B cell (primary cell): Measurements from ENCODE around the gene IPP. TPM values are rescaled to one million over a fixed set of nuclear protein-coding genes. Genes with fewer than 3 reads are reported as not detected.

Experiments used
- ATAC-seq: fragments of 200-7000 bp; cut with Tn5 transposase; one replicate; pipeline ENCODE4 v1.10.0; 2021; ENCODE audit warnings: low read depth, mild to moderate bottlenecking, moderate number of reproducible peaks, moderate library complexity
- CTCF ChIA-PET: fragments of 350-600 bp; sonication (Branson Sonifier 250); formaldehyde crosslinking; loops from one replicate; lab custom pipeline; 2021; ENCODE audit warnings: antibody characterized with exemption, inconsistent platforms; lab: Charles Lee
- POLR2A ChIA-PET: fragments of 350-600 bp; sonication (Branson Sonifier 250); formaldehyde crosslinking; loops from one replicate; lab custom pipeline; 2021; ENCODE audit warnings: antibody characterized with exemption; lab: Charles Lee
- DNase-seq: peaks from one replicate; pipeline ENCODE4 v3.0.0; 2013
- H2AFZ ChIP-seq: 2 replicates; pipeline ENCODE4 v1.6.1; 2012; ENCODE audit warnings: mild to moderate bottlenecking, low read depth, low read length; ENCODE audit not compliant: insufficient read depth, poor library complexity, severe bottlenecking
- H3K27ac ChIP-seq, 2 donors: 1 replicate in 1 of 2; 2 replicates in 1 of 2; pipeline ENCODE4 v1.5.1; 2012 to 2013; ENCODE audit warnings: low read length in 2 of 2, mild to moderate bottlenecking in 2 of 2, moderate library complexity in 1 of 2
- H3K27me3 ChIP-seq, 4 experiments: fragments of 200-600 bp in 1 of 4; sonication (generic) in 1 of 4; replicated peaks in 1 of 4; 1 replicate in 2 of 4; 2 replicates in 2 of 4; pipeline versions ENCODE4 v1.6.1 to v1.7.0; 2013 to 2016; ENCODE audit warnings: low read length in 3 of 4, mild to moderate bottlenecking in 2 of 4, mixed read lengths in 1 of 4, moderate library complexity in 1 of 4; ENCODE audit not compliant: insufficient read depth in 4 of 4, control insufficient read depth in 3 of 4; ENCODE audit errors: control extremely low read depth in 1 of 4
- H3K36me3 ChIP-seq, 2 experiments: replicated peaks in 1 of 2; 1 replicate in 1 of 2; 2 replicates in 1 of 2; pipeline versions ENCODE4 v1.6.1 to v1.7.1; 2013; ENCODE audit warnings: low read length in 1 of 2; ENCODE audit not compliant: insufficient read depth in 2 of 2, control insufficient read depth in 1 of 2; ENCODE audit errors: control extremely low read depth in 1 of 2, extremely low read depth in 1 of 2
- H3K4me1 ChIP-seq, 2 donors: fragments of 200-600 bp in 1 of 2; sonication (generic) in 1 of 2; 1 replicate in 1 of 2; 2 replicates in 1 of 2; pipeline versions ENCODE4 v1.5.1 to v1.6.1; 2013 to 2017; ENCODE audit warnings: low read length in 2 of 2; ENCODE audit not compliant: control insufficient read depth in 2 of 2, insufficient read depth in 2 of 2
- H3K4me2 ChIP-seq: replicated peaks from 2 replicates; pipeline ENCODE3; 2012; ENCODE audit warnings: mild to moderate bottlenecking, low read depth, low read length; ENCODE audit not compliant: poor library complexity, severe bottlenecking
- H3K4me3 ChIP-seq, 5 experiments: fragments of 200-600 bp in 1 of 5; sonication (generic) in 1 of 5; 1 replicate in 3 of 5; 2 replicates in 2 of 5; pipeline versions ENCODE4 v1.5.1 to v1.7.0; 2011 to 2016; ENCODE audit warnings: low read length in 4 of 5, mild to moderate bottlenecking in 4 of 5, low read depth in 2 of 5, control low read depth in 1 of 5, moderate library complexity in 1 of 5; ENCODE audit not compliant: insufficient read depth in 1 of 5; ENCODE audit errors: control extremely low read depth in 1 of 5, extremely low read depth in 1 of 5
- H3K79me2 ChIP-seq: fragments of 200-600 bp; sonication (generic); one replicate; pipeline ENCODE4 v1.6.0; 2016; ENCODE audit warnings: low read length; ENCODE audit not compliant: control insufficient read depth, insufficient read depth
- H3K9ac ChIP-seq: fragments of 200-600 bp; sonication (generic); 2 replicates; pipeline ENCODE4 v1.6.1; 2017; ENCODE audit warnings: mild to moderate bottlenecking, low read length, moderate library complexity
- H3K9me3 ChIP-seq, 3 donors: one replicate each; pipeline versions ENCODE4 v1.6.1 to v1.7.1; 2013; ENCODE audit warnings: low read length in 2 of 3; ENCODE audit not compliant: control insufficient read depth in 2 of 3, insufficient read depth in 1 of 3; ENCODE audit errors: control extremely low read depth in 1 of 3
- H4K20me1 ChIP-seq: 2 replicates; pipeline ENCODE4 v1.6.0; 2012; ENCODE audit warnings: mild to moderate bottlenecking, low read length; ENCODE audit not compliant: insufficient read depth, control insufficient read depth, poor library complexity, severe bottlenecking
- H3K27ac Mint-ChIP-seq: one replicate; pipeline ENCODE4 v1.8.0; 2021; ENCODE audit warnings: mixed read lengths
- H3K27me3 Mint-ChIP-seq: one replicate; pipeline ENCODE4 v1.8.0; 2021; ENCODE audit warnings: mixed read lengths
- H3K4me1 Mint-ChIP-seq: one replicate; pipeline ENCODE4 v1.8.0; 2021; ENCODE audit warnings: mixed read lengths
- H3K4me3 Mint-ChIP-seq: one replicate; pipeline ENCODE4 v1.8.0; 2021; ENCODE audit warnings: mixed read lengths
- H3K9me3 Mint-ChIP-seq: one replicate; pipeline ENCODE4 v1.8.0; 2022; ENCODE audit warnings: mixed read lengths; ENCODE audit not compliant: insufficient read depth
- CTCF ChIP-seq: fragments of 200-600 bp; IDR thresholded peaks from one replicate; pipeline ENCODE4 v1.8.0; 2022; ENCODE audit warnings: antibody characterized with exemption, mild to moderate bottlenecking
- EZH2 ChIP-seq: IDR thresholded peaks from 2 replicates; pipeline ENCODE4 v1.6.1; 2012; ENCODE audit warnings: borderline replicate concordance, low read depth, mild to moderate bottlenecking, moderate library complexity, low read length; ENCODE audit not compliant: insufficient read depth, poor library complexity, severe bottlenecking
- WGBS: methylation state at CpG from one replicate; pipeline ENCODE4 v1.1.5; 2013; ENCODE audit warnings: missing lambda C conversion rate; ENCODE audit not compliant: insufficient coverage; 5-methylcytosine and 5-hydroxymethylcytosine counted together
- intact Hi-C: fragments of 100-400 bp; cut with micrococcal nuclease; formaldehyde crosslinking; loops from one replicate; pipeline ENCODE4 v1.10.0; 2022
- polyA plus RNA-seq: library from polyadenylated mRNA; depleted of rRNA; stranded (reverse); fragments of >200 nt; gene quantifications from 2 replicates; pipeline ENCODE4 v1.2.3, GENCODE V29; 2012
- total RNA-seq, 2 donors: library from RNA; stranded (reverse); fragments of 120-200 nt in 1 of 2; gene quantifications; 1 replicate in 1 of 2; 2 replicates in 1 of 2; pipeline versions ENCODE4 v1.2.3 to v1.2.4, GENCODE V29; 2013 to 2022

Gene IPP
- total and polyA plus RNA-seq, 2 donors (not counting 1 experiment from before 2014, with no cell fraction given), result 2.3 to 12.1 TPM

GRCh38 chr1:45721207-45721606 is 29.2 kb downstream of the IPP start:
- ATAC-seq, result no peak
- Histone ChIP-seq H3K4me1 (no peaks in the 10 kb centered on the region), H3K4me2 (no peak overlapping the region), H3K9me3 (no peaks in the 10 kb centered on the region), H3K27ac (no peak overlapping the region), H3K79me2 (no peaks in the 10 kb centered on the region), H3K36me3 (peaks cover 0 to 6% of the 10 kb centered on the region in 2 experiments), H3K9ac (no peak overlapping the region), H3K27me3 (no peaks in the 10 kb centered on the region), H4K20me1 (no peaks in the 10 kb centered on the region), H2AFZ (no peak overlapping the region), H3K4me3 (no peak overlapping the region)
- no peaks in the 10 kb centered on the region for H3K27me3 Mint-ChIP-seq
- H3K4me1 Mint-ChIP-seq, result no peaks in the 10 kb centered on the region
- no peaks in the 10 kb centered on the region for H3K9me3 Mint-ChIP-seq
- no peak for DNase-seq
- H3K4me3 Mint-ChIP-seq, result no peak overlapping the region
- no peak overlapping the region for H3K27ac Mint-ChIP-seq
- ChIA-PET CTCF (no interaction called here), POLR2A (no interaction called here)
- TF ChIP-seq CTCF (no peak), EZH2 (no peak)
- no CpG with 5 or more reads among the region's 1 CpG for WGBS
- intact Hi-C loops, result no loop called here

- CTCF ChIA-PET, result interaction anchor here (0.6 kb wide), 1 partner anchor 119 kb away, joined by 3 read pairs; no protein-coding TSS in a partner anchor
Measured at GRCh38 chr1:45718289-45718688, 32.2 kb downstream of the IPP start.

More at GRCh38 chr1:45718289-45718688, 32.2 kb downstream of the IPP start:
- H3K9me3 ChIP-seq, result no peaks in the 10 kb centered on the region
- H4K20me1 ChIP-seq, result no peaks in the 10 kb centered on the region
- Mint-ChIP-seq H3K27ac (no peak overlapping the region), H3K27me3 (no peaks in the 10 kb centered on the region), H3K9me3 (no peaks in the 10 kb centered on the region), H3K4me1 (no peaks in the 10 kb centered on the region), H3K4me3 (no peak overlapping the region)
- DNase-seq, result no peak
- no peaks in the 10 kb centered on the region for H3K4me1 ChIP-seq
- no peak overlapping the region for H3K4me2 ChIP-seq
- H3K4me3 ChIP-seq, result no peak overlapping the region
- POLR2A ChIA-PET, result no interaction called here
- H2AFZ ChIP-seq, result no peak overlapping the region
- 80% methylated on average over 1 of the region's 1 CpG for WGBS
- no peak for TF ChIP-seq EZH2
- TF ChIP-seq CTCF, result no peak
- H3K79me2 ChIP-seq, result no peaks in the 10 kb centered on the region
- peaks cover 3 to 13% of the 10 kb centered on the region in 2 experiments for H3K36me3 ChIP-seq
- H3K27me3 ChIP-seq, result no peaks in the 10 kb centered on the region
- ATAC-seq, result no peak
- no peak overlapping the region for H3K9ac ChIP-seq
- intact Hi-C loops, result no loop called here
- H3K27ac ChIP-seq, result no peak overlapping the region
